HG03159 (cell line): Measurements from ENCODE around the gene GRID1.
"Not testable (repeated sequence)": the region's sequence is repeated elsewhere in the genome, so short reads cannot be mapped to it uniquely, and the experiment has no call there.

Experiments
- ATAC-seq: cut with Tn5 transposase; IDR thresholded peaks from one replicate; pipeline ENCODE4 v1.9.1; 2021; ENCODE audit warnings: mild to moderate bottlenecking, moderate library complexity; ENCODE audit not compliant: unreplicated experiment

Gene GRID1

DNA sequence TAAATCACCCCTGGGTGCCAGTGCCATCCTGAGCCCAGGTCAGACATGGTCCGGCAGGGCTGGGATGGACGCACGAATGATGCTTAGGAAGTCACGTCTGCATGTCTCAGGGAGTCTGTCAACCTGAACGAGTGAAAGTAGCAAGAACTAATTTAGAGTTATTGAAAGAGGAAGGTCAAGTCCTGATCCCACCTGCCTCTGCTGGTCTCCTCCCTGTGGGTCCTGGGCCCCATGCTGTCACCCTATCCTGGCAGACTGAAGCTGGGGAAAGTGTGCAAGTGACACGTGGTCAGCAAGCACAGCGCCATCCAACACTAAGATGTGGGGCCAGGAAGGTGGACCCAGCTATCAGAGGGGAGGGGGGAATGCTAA is 26.1 kb upstream of the GRID1 start:
- ATAC-seq = peak; percentile 47

DNA sequence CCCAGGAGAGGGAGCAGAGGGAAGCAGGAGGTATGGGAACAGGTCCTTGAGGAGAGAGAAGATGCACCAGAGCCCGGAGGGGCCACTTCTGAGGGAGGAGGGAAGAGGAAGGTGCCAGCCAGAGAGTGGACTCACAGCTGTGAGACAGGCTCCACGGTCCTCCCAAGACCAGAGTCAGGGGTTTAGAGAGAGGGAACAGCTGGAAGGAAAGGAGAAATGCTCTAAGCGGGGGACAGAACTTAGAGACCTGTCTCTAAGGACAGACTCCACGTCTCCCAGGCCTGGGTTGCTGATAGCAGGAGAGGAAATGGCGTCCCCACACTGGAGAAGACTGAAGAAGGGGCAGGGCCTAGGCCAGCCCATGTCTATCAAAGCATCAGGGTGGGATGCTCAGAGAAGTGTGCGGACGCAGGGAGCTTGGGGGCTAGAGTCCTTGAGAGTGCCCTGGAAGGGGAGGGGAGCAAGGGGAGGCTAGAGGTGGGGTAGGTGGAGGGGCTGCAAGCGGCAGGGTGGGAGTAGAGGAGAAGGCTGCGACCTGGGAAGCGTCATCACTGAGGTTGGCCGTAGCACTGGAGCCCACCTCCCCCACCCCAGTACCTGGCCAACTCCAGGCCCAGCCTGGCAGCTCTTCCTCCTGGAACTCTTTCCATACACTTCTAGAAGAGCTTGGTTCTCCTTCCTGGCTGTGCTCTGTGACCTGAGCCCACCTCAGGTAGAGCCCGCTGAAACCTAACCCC is 25.6 kb upstream of the GRID1 start:
- ATAC-seq = peak; percentile 2

DNA sequence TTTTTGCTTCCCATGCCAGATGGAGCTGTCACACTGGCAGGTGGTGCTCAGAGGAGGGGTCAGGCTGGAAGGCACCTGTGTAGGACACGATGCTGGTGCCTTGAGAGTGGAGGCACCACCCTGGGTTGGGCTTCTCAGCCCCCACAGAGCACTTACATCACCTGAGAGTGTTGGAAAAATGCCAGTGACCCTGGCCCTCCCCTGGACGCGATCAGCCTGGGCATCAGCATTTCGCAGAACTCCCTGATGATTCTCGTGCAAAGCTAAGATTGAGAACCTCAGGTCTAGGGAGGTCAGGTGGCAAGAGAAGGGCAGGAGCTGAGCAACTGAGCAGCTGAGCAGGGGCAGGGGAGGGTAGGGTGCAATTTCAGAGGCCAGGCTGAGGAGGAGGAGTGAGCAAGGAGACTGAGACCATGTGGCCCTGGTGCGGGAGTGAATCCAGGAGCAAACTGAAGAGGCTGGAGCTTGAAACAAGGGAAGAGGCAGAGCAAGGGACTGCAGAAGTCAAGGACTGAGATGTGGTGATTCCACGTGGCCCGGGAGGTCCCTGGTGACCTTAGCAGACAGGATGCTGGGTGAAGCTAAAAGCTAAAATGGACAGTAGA is 24.7 kb upstream of the GRID1 start:
- no peak for ATAC-seq

DNA sequence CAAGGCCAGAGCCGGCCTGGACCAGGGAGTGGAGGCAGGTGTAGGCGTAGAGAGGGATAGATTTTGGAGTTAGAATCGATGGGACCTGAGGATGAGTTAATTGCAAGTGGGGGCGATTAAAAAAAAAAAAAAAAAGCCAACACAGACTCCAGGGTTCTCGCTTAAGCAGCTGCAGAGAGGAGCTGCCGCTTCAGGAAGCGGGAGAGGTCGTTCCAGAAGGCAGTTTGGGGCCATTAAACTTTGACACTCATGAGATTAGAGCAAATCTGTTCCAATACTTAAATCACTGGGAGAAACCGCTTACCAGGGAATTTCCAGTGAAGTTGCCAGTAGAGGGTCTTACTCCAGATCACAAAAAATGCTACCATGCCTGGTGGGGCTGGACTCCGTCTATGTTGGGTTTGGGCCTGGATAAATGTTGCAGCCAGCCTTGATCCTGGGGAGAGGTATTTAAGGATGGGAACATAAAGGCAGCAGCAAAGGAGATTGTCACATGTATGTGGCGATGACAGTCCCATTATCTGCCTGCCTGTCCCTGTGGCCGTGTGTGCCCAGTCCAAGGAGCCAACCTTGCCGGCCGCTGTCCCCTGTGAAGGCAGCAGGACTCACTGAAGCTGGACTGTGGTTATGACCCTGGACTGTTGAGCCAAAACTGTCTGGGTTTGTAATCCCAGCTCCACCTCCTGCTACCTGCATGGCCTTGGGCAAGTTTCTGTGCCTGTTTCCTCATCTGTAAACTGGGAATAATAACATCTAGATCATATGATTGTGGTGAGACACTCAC is 23.9 kb upstream of the GRID1 start:
- ATAC-seq = no peak

DNA sequence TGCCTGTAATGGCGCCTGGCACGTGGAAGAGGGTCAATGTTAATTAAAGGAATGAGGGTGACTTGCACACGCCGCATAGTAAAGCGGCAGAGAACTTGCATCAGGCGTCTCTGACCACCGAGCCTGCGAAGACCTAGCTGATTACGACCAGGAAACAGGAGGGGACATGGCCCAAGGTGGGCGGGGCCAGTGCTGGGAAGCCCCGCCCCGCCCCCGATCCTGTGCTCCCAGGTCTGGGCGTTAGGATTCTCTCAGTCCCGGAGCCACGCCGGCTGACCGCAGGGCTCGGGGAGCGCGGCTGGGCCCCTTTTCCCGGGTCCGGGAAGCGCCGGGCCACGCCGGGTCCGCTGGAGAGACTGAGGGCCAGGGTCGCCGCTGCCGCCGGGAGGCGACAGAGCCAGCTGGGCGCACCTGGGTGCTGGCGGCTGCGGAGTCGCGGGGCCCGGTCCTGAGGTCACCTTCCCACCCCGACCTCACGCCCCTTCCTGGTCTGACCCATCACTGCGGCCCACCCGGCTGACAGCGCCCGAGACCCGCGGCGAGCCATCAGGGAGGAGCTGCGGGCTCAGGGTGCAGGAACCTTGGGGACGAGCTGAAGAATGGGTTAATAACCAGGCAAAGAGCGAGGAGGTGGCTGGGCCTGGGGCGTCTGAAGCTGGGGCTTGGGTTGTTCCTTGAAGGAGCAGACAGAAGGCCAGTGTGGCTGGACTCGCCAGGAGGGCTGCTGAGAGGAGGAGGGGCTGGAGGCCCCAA is 23.0 kb upstream of the GRID1 start:
- peak; percentile 50 for ATAC-seq

DNA sequence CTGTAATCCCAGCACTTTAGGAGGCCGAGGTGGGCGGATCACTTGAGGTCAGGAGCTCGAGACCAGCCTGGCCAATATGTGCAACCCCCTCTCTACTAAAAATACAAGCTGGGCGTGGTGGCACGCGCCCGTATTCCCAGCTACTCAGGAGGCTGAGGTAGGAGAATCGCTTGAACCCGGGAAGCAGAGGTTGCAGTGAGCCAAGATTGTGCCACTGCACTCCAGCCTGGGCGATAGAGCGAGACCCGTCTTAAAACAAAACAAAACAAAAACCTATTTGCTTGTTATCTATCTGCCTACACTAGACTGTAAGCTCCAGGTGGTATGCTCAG is 22.5 kb upstream of the GRID1 start:
- ATAC-seq = not testable (repeated sequence)

DNA sequence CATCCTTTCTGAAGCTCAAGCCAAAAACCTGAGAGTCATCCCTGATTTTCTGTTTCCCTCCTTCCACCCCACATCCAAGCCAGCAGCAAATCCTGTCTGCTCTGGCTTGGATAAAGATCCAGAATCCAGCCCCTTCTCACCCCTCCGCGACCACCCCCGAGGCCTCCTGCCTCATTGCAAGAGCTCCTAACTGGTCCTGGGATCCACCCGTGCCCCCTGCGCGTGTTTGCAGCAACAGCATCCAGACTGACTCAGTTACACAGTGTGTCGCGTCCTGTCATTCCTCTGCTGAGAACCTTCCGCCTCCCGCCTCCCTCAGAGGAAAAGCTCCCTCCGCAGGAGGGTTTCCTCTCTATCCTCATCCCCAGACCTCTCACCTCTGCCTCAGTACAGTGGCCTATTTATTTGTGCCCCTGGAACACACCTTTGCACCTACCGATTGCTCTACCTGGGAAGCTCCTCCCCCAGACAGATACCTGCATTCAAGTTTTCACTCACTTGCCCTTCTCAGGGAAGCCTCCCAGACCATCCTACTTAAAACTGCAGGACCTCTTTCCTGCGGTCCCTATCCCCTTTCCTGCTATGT is 21.6 kb upstream of the GRID1 start:
- ATAC-seq = no peak

DNA sequence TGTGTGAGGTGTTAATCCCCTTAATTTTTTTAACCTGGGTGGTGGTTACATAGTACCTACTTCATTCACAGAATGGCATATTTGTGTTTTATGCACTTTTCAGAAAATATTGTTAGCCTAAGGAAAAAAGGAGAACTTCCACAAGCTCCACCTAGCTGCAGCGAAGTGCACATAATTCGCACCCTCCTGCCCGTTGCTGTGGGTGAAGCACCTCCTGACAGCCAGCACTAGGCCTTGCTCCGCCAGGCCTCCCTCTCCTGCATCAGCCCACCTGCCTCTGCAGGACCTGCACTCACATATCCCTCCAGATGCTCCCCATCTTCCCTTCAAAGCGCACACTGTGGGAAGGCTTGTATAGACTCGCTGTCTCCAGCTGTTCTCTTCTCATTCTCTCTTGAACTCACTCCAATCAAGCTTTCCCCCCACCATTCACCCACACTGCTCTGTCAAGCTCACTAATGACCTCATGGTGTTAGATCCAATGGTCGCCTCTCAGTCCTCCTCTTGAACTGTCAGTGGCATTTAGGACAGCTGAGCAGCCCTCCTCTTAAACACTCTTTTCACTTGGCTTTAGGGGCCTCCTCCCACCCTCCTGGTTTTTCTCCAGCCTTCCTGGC is 20.7 kb upstream of the GRID1 start:
- ATAC-seq = no peak

DNA sequence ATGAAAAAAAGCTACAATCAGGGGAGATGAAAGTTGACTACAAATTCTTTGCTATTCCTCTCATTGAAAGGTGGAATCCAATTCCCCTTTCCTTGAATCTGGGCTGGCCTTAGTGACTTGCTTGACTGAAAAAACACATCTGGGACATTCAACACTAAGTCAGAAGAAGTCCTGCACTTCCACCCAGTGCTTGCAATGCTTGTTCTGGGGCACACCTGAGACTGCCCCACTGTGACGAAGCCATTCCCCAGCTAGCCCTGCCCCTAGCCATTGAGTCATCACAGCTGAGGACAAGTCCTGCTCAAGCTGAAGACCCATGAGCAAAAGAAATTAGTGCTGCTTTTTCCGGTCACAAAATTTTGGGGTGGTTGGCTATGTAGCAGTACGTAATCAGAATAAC is 19.2 kb upstream of the GRID1 start:
- ATAC-seq = no peak

DNA sequence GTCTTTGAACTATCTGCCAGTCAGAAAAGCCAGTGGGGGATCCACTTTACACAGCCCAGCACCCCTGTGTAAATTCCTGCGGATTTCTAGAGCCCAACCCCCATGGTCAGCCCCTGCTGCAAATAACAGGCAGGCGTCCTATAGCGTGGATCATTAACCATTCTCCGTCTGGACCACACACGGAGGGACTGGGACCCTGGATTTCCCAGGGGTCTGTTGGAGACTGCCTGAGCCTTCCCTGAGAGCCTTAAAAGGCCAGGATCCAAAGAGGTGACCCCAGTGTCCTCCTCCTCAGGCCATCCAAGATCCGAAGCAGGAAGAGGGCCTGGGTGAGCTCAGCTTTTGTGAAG is 11.2 kb upstream of the GRID1 start:
- ATAC-seq = no peak

DNA sequence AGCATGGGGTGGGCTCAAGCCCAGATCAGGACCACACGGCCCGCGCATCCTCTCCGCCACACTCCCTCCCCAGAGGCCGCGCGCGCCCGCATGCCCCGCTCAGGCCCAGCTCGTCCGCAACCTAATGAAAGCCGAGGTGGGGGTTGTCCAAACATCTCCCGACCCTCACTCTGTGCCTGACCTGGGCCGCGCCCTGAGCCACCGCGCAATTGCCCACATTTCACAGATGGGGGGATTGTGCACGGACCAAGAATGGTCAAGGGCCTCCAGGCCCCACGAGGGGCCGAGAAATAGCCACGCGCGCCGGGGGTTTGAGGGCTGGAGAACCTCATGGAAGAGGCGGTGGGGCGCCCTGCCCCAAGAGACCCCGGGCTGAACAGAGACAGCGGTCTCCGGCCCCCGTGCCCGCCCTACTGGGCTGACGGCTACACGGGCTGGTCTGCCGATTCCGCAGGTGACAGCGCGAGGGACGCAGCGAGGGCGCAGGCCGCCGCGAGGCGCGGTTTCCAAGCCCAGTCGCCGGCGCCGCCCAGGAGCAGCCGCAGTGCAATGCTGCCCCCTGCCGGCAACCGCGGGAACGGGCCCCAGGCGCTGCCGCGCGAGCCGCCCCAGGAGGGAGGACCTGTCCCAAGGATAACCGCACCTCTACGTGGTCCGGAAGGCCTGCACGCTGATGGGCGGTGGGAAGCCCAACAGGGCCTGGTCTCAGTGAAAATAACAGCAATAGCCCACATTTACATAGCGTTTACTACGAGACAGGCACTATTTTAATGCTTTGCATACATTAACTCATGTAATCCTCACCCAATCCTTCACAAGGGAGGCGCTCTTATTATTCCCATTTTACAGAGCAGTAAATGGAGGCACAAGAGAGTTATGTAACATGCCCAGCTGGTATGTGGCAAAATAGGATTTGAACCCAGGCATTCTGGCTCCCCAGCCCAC is 10.5 kb upstream of the GRID1 start:
- ATAC-seq = peak; percentile 96

DNA sequence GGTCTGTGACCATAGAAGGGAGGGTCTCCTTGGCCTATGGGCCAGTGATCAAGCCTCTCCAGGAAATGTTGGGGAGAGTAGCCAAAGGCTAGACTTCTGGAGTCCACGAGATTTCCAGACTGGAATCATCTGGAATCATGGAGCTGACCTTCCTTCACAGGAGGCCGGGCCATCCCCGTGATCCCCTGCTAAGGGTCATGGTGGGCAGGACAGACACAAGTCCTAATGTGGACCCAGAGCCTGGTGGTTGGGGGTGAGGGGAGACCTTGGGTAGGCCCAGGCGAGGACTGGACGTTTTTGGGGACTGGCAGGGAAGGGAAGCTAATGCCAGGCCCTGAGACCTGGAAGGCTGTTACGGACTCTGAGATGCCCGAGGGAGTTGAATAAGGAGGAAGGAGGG is 9.8 kb upstream of the GRID1 start:
- no peak for ATAC-seq

DNA sequence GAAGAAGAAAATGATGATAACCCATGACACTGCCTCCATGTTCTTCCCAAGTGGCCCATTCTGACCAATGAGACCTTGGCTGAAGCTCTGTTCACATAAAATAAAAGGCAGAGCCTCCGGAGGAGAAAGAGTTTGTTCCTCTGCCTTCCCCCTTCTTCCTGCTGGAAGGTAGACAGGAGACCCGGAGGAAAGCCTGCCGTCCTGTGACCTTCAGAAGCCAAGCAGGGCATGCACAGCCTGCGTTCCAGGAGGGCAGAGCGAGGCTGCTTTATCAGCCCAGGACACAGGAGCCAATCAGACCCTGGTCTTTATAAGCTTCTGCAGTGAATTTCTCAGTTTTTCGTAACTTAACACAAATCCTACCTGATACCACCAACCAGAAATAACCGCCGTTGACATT is 8.6 kb upstream of the GRID1 start:
- no peak for ATAC-seq

DNA sequence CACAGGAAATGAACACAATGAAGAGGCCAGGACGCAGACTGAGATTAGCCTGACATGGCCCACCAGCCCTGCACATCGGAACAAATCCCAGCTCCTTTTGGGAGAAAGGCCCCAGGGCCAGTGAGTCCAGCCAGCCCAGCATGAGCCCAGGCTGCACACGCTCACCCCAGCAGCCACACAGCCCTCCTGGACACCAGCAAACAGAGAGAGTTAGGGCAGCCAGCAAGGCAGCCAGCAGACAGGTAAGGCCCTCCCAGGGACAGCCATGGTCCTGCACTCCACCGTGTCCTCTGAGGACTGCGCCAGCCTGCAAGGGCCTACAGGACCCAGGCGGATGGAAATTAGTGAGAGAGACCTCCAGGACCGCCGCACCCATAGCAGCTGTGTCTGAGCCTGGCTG is 8.1 kb upstream of the GRID1 start:
- no peak for ATAC-seq

DNA sequence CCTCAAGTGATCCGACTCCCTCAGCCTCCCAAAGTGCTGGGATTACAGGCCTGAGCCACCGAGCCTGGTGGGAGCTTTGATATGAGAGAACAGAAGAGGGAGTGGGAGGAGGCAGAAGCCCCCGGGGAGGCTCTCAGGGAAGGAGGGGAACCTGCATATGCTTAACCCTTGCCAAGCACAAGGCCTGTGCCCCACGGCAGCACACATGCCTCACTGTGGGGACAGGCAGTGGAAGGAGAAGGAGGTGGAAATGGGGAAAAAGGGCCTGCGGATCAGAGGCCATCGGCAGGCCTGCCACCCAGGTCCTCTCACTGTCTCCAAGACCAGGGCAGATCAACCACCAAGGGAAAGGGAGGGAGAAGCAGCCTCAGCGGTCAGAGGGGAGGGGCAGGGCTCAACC is 7.2 kb upstream of the GRID1 start:
- no peak for ATAC-seq

DNA sequence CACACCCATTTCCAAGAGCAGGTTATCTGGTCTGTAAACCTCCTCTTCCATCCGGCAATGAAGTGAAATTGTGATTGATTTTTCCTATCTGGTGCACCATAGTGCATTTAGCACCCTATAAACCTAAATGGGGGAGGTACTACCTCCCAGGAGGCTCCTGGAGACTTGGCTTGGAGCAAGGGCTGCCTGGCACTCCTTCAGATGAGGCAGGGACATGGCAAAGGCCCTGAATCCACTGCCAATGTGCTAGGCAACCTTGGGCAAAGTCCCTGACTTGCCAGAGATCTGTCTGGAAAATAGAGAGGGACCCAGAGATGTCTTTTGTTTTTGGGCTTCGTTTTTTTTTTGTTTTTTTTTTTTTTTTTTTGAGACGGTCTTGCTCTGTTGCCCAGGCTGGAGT is 6.7 kb upstream of the GRID1 start:
- ATAC-seq = no peak

DNA sequence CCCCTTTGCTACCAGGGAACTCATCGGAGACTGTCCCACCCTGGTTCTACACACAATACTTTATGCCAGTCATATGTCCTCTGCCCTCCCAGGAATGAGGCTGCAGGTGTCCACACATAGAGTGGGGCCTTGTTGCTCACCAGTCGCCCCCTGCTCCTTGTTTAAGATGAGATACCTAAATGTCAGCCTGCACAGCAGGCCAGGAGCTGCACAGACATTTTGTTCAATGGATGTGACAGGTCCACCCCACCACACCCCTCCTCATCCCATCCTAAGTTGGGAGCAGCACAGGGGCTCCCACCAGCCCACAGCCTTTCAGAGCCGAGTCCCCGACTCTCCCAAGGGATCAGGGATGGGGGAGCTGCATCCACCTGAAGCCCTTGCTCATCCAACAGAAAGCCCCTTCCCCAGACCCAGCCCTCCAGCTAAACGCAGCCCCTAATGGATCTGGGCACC is 6.2 kb upstream of the GRID1 start:
- ATAC-seq = no peak

DNA sequence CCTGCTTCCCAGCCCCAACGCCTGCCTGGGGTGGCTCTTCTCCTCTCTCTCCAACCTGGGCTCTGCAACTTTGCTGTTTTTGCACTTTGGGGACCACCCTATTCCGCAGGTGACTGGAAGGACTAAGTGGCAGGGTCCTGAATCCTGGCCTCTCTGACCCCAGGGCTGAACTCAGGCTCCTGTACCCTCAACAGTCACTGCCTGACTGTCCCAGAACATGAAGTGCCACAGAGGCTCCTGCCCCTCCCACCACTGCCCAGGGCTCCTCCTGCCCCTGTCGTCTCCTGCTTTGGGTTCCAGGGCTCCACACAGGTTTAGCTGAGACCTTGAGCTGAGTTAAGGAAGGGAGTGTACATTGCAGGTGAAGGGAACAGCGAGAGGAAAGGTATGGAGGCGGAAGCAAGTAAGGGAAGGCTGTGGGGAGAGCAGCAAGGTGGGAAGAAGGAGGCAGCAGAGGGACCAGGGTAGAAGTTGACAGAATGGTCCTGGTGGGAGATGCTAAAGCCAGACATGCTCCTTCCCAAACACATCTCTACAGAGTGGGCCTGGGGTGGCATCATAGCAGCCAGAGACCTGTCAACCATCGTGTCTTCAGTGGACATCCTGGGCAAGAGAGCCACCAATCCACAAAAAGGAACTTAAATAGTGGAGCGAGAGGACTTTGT is 5.7 kb upstream of the GRID1 start:
- ATAC-seq = no peak

DNA sequence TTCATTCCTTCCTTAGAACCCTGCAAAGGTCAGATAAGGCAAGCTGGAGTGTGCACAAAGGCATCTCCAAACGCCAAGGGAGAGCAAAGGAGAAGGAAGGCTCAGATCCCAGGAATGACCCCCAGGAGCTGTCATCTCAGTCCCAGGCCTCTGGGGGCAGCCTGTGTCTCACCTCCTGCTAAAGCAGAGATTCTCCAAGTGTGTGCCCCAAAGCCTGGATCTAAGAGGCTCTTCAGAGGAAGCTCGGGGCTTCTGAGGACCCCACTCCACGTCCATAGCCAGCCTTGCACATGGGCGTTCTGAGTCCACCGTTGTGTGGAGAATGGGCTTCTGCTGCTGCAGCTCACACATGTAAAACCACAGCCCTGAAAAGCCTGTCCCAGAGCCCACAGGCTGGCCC is 5.1 kb upstream of the GRID1 start:
- no peak for ATAC-seq
